ENCODE results near the gene KCNMB2. TPM values are rescaled to one million over a fixed set of nuclear protein-coding genes. Genes with fewer than 3 reads are reported as not detected.

KCNMB2 gene
- polyA plus RNA-seq, 3 donors: not detected

GRCh38 chr3:178785961-178786360, 249.7 kb downstream of the KCNMB2 start:
- no peak overlapping the region for H3K4me2 ChIP-seq (replicated peaks; ENCODE audit: extremely low read depth, low read length, poor library complexity, severe bottlenecking)
- no peak overlapping the region for H3K9ac ChIP-seq (ENCODE audit: insufficient read depth, low read length, poor library complexity, severe bottlenecking)
- peaks cover 2 to 12% (median 6%) of the 10 kb centered on the region in 7 donors for H3K9me3 Mint-ChIP-seq
- H3K4me1 Mint-ChIP-seq: no peaks in the 10 kb centered on the region
- H2AFZ ChIP-seq (ENCODE audit: insufficient read depth, low read depth, low read length, poor library complexity, severe bottlenecking): no peak overlapping the region
- no peaks in the 10 kb centered on the region for H4K20me1 ChIP-seq (ENCODE audit: insufficient read depth, low read length)
- H3K36me3 ChIP-seq (replicated peaks in 1 of 2; ENCODE audit: control insufficient read depth in 1 of 2, insufficient read depth in 2 of 2, low read length in 2 of 2): no peaks in the 10 kb centered on the region
- no peaks in the 10 kb centered on the region for H3K27me3 ChIP-seq (ENCODE audit: control insufficient read depth in 2 of 2, insufficient read depth in 2 of 2, low read length in 2 of 2)
- DNase-seq: no peak
- no peak overlapping the region for H3K4me3 ChIP-seq (replicated peaks in 1 of 3; ENCODE audit: low read depth in 2 of 3, low read length in 3 of 3)
- no peak overlapping the region for H3K27ac Mint-ChIP-seq
- H3K4me3 Mint-ChIP-seq: no peak overlapping the region
- no peaks in the 10 kb centered on the region for H3K36me3 Mint-ChIP-seq
- peaks cover 20 to 21% of the 10 kb centered on the region in 2 donors for H3K9me3 ChIP-seq (replicated peaks in 1 of 2; ENCODE audit: control insufficient read depth in 1 of 2, insufficient read depth in 1 of 2, low read length in 2 of 2)
- no peaks in the 10 kb centered on the region for H3K4me1 ChIP-seq (ENCODE audit: control insufficient read depth in 1 of 2, insufficient read depth in 2 of 2, low read length in 2 of 2)
- intact Hi-C loops (cut with micrococcal nuclease): no loop called here
- no peak overlapping the region for H3K27ac ChIP-seq (ENCODE audit: low read depth in 1 of 2, low read length in 2 of 2)
- H3K27me3 Mint-ChIP-seq (ENCODE audit: low read depth in 3 of 3): no peaks in the 10 kb centered on the region
- no peaks in the 10 kb centered on the region for H3K79me2 ChIP-seq (ENCODE audit: insufficient read depth, low read length)
- TF ChIP-seq CTCF (IDR thresholded peaks at IDR 0.05): no peak

GRCh38 chr3:178787960-178788359, 251.7 kb downstream of the KCNMB2 start:
- TF ChIP-seq CTCF (IDR thresholded peaks at IDR 0.05): no peak
- no CpG with 5 or more reads among the region's 1 CpG for WGBS (ENCODE audit: insufficient coverage)
- intact Hi-C loops (cut with micrococcal nuclease): no loop called here

More at GRCh38 chr3:178787960-178788359, 251.7 kb downstream of the KCNMB2 start:
- Histone ChIP-seq H3K4me1 (ENCODE audit: control insufficient read depth in 1 of 2, insufficient read depth in 2 of 2, low read length in 2 of 2) (no peaks in the 10 kb centered on the region), H3K9me3 (replicated peaks in 1 of 2; ENCODE audit: control insufficient read depth in 1 of 2, insufficient read depth in 1 of 2, low read length in 2 of 2) (peaks cover 19 to 20% of the 10 kb centered on the region in 2 donors), H3K79me2 (ENCODE audit: insufficient read depth, low read length) (no peaks in the 10 kb centered on the region), H3K27me3 (ENCODE audit: control insufficient read depth in 2 of 2, insufficient read depth in 2 of 2, low read length in 2 of 2) (no peaks in the 10 kb centered on the region), H3K9ac (ENCODE audit: insufficient read depth, low read length, poor library complexity, severe bottlenecking) (no peak overlapping the region), H3K36me3 (replicated peaks in 1 of 2; ENCODE audit: control insufficient read depth in 1 of 2, insufficient read depth in 2 of 2, low read length in 2 of 2) (no peaks in the 10 kb centered on the region), H3K27ac (ENCODE audit: low read depth in 1 of 2, low read length in 2 of 2) (no peak overlapping the region), H3K4me3 (replicated peaks in 1 of 3; ENCODE audit: low read depth in 2 of 3, low read length in 3 of 3) (no peak overlapping the region), H4K20me1 (ENCODE audit: insufficient read depth, low read length) (no peaks in the 10 kb centered on the region), H3K4me2 (replicated peaks; ENCODE audit: extremely low read depth, low read length, poor library complexity, severe bottlenecking) (no peak overlapping the region), H2AFZ (ENCODE audit: insufficient read depth, low read depth, low read length, poor library complexity, severe bottlenecking) (no peak overlapping the region)
- Mint-ChIP-seq H3K36me3 (no peaks in the 10 kb centered on the region), H3K9me3 (peaks cover 4 to 14% (median 11%) of the 10 kb centered on the region in 7 donors), H3K27me3 (ENCODE audit: low read depth in 3 of 3) (no peaks in the 10 kb centered on the region), H3K4me3 (no peak overlapping the region), H3K4me1 (no peaks in the 10 kb centered on the region), H3K27ac (no peak overlapping the region)
- no peak for DNase-seq
